Eye (tissue), 1 donor: ENCODE results near the gene SS18L1.

Experiments
- DNase-seq: peaks from one replicate; pipeline ENCODE4 v3.0.0-alpha.2; 2015

Gene SS18L1

GRCh38 chr20:62175711-62176110, 32.1 kb downstream of the SS18L1 start:
- DNase-seq = no peak

GRCh38 chr20:62176866-62177265, 33.3 kb downstream of the SS18L1 start:
- no peak for DNase-seq

- no peak for DNase-seq
These were observed 33.7 kb downstream of the SS18L1 start for GRCh38 chr20:62177307-62177706.

GRCh38 chr20:62178316-62179161, 35.0 kb downstream of the SS18L1 start:
- no peak for DNase-seq

- no peak for DNase-seq
These were observed 35.6 kb downstream of the SS18L1 start for GRCh38 chr20:62179162-62179504.

GRCh38 chr20:62181808-62182207, 38.2 kb downstream of the SS18L1 start:
- no peak for DNase-seq

- peak; percentile 98 for DNase-seq
These were observed 39.2 kb downstream of the SS18L1 start, which contains the start of gene MTG2 for GRCh38 chr20:62182469-62183425. Gene MTG2 (plus strand): TSS chr20:62183028. CDS start chr20:62193421, 10,393 bp downstream.

- no peak for DNase-seq
These were observed 40.0 kb downstream of the SS18L1 start for GRCh38 chr20:62183426-62184142.

- no peak for DNase-seq
These were observed 42.5 kb downstream of the SS18L1 start for GRCh38 chr20:62186096-62186426.

- DNase-seq = no peak
These were observed 43.6 kb downstream of the SS18L1 start for GRCh38 chr20:62186887-62187866.

- DNase-seq = no peak
These were observed 47.3 kb downstream of the SS18L1 start for GRCh38 chr20:62190639-62191411.

- no peak for DNase-seq
These were observed 48.4 kb downstream of the SS18L1 start for GRCh38 chr20:62191781-62192559.

- no peak for DNase-seq
These were observed 49.1 kb downstream of the SS18L1 start for GRCh38 chr20:62192635-62193034.

GRCh38 chr20:62193079-62194025, 49.8 kb downstream of the SS18L1 start:
- no peak for DNase-seq

- DNase-seq = no peak
These were observed 51.5 kb downstream of the SS18L1 start for GRCh38 chr20:62195075-62195405.

GRCh38 chr20:62195736-62196135, 52.2 kb downstream of the SS18L1 start:
- DNase-seq = no peak

- DNase-seq = no peak
These were observed 52.7 kb downstream of the SS18L1 start for GRCh38 chr20:62196286-62196685.

GRCh38 chr20:62197311-62197710, 53.7 kb downstream of the SS18L1 start:
- no peak for DNase-seq

GRCh38 chr20:62197801-62198200, 54.2 kb downstream of the SS18L1 start:
- no peak for DNase-seq
